Neural progenitor cell (in vitro differentiated cells): ENCODE measurements around the gene IGF2. TPM values are rescaled to one million over a fixed set of nuclear protein-coding genes. Genes with fewer than 3 reads are reported as not detected.

Source experiments
- DNase-seq: peaks from one replicate; pipeline ENCODE4 v3.0.0-alpha.2; 2016; ENCODE audit warnings: low spot score
- H2AFZ ChIP-seq: fragments of 200-600 bp; sonication (generic); replicated peaks from 2 replicates; pipeline ENCODE4 v1.6.1; 2016; ENCODE audit warnings: antibody characterized with exemption
- H3F3A ChIP-seq: fragments of 200-600 bp; sonication (generic); 2 replicates; pipeline ENCODE4 v1.6.1; 2016; ENCODE audit warnings: antibody characterized with exemption, low read depth
- H3K27ac ChIP-seq: fragments of 200-600 bp; sonication (generic); 2 replicates; pipeline ENCODE4 v1.5.1; 2016; ENCODE audit warnings: mild to moderate bottlenecking
- H3K27me3 ChIP-seq: fragments of 200-600 bp; sonication (generic); 2 replicates; pipeline ENCODE4 v1.6.1; 2016; ENCODE audit warnings: mild to moderate bottlenecking, moderate library complexity
- H3K36me3 ChIP-seq: fragments of 200-600 bp; sonication (generic); 2 replicates; pipeline ENCODE4 v1.5.1; 2016
- H3K4me1 ChIP-seq: fragments of 200-600 bp; sonication (generic); 2 replicates; pipeline ENCODE4 v1.6.1; 2016; ENCODE audit warnings: mixed run types
- H3K4me2 ChIP-seq: fragments of 200-600 bp; sonication (generic); 2 replicates; pipeline ENCODE4 v1.6.1; 2016
- H3K4me3 ChIP-seq: fragments of 200-600 bp; sonication (generic); 2 replicates; pipeline ENCODE4 v1.5.1; 2016
- H3K79me2 ChIP-seq: fragments of 200-600 bp; sonication (generic); 2 replicates; pipeline ENCODE4 v1.6.1; 2016; ENCODE audit warnings: low read depth
- H3K9ac ChIP-seq: fragments of 200-600 bp; sonication (generic); 2 replicates; pipeline ENCODE4 v1.6.1; 2016
- H3K9me3 ChIP-seq: fragments of 200-600 bp; sonication (generic); 2 replicates; pipeline ENCODE4 v1.5.1; 2016; ENCODE audit warnings: low read depth
- H4K20me1 ChIP-seq: fragments of 200-600 bp; sonication (generic); 2 replicates; pipeline ENCODE4 v1.6.1; 2016; ENCODE audit warnings: low read depth
- H3K27ac Mint-ChIP-seq: 3 replicates; pipeline ENCODE4 v1.8.0; 2021; ENCODE audit warnings: mixed read lengths
- H3K27me3 Mint-ChIP-seq: 2 replicates; pipeline ENCODE4 v1.8.0; 2022; ENCODE audit warnings: low read depth, mild to moderate bottlenecking, inconsistent platforms, moderate library complexity, mixed read lengths; ENCODE audit not compliant: insufficient read depth
- H3K36me3 Mint-ChIP-seq: 3 replicates; pipeline ENCODE4 v1.8.0; 2021; ENCODE audit warnings: mixed read lengths
- H3K4me1 Mint-ChIP-seq: 3 replicates; pipeline ENCODE4 v1.8.0; 2021; ENCODE audit warnings: mixed read lengths
- H3K4me3 Mint-ChIP-seq: 3 replicates; pipeline ENCODE4 v1.8.0; 2021; ENCODE audit warnings: mild to moderate bottlenecking, moderate library complexity, mixed read lengths
- H3K9me3 Mint-ChIP-seq: 3 replicates; pipeline ENCODE4 v1.8.0; 2020; ENCODE audit warnings: mixed read lengths
- EZH2 ChIP-seq: fragments of 200-600 bp; sonication (generic); IDR thresholded peaks from 2 replicates; pipeline ENCODE4 v1.6.1; 2017; ENCODE audit warnings: antibody characterized with exemption, mild to moderate bottlenecking, moderate library complexity
- EZH2phosphoT487 ChIP-seq: fragments of 200-600 bp; sonication (generic); IDR thresholded peaks from 2 replicates; pipeline ENCODE4 v1.6.1; 2017; ENCODE audit warnings: antibody characterized with exemption
- total RNA-seq: library from RNA; depleted of rRNA; stranded (reverse); fragments of >200 nt; gene quantifications from 2 replicates; pipeline ENCODE4 v1.2.3, GENCODE V29; 2015; ENCODE audit warnings: low replicate concordance
- TF ChIP-seq, protein P1 (sequence below): fragments of 200-600 bp; sonication (generic); IDR thresholded peaks from 2 replicates; pipeline ENCODE4 v1.5.1; 2017; ENCODE audit warnings: antibody characterized with exemption, mild to moderate bottlenecking

Gene IGF2
- total RNA-seq, 1 donor from 2014 or later, result 0.45 TPM

DNA sequence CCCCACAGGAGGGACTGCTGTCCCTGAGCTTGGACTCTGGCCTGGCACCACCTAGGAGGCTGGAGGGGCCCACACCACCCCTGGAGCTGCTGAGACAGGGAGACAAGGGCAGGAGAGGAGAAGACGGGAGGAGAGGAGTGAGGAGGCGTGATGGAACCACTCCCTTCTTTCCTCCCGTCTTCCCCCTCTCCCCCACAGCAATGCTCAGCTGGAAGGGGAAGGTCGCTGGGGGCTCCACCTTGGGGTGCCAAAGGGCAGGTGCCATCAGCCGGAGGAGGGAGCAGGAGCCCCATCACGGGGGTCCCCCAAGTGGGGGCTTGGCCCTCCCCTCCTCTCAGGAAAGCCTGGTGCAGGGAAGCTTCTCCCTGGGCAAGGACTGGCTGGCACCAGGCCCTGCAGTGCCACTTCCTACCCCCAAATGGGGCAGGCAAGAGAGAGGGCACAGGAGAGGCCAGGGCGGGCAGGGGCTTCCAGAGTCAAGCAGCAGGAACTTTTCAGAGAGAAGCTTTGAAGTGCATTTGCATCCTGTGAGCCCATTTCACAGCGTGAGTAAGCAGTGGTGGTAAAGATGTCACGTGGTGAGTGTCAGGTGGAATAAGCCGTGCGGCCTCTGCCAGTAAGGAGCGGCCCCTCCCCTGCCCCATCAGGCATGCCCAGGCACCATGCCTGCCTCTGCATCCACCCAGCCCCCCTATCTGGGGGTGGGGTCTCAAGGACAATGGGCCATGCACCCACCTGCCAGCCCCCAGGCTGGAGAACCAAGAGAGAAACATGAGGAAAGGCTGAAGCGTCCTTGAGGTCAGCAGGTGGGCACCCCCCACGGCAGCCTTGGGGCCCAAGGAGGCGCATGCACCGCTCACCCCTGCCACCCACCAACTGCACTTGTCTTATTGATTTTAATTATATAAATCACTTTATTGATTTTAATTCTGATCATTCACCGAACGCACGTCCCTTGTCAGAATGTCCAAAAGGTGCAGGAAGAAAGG is 4.9 kb downstream of the IGF2 start:
- peaks cover 22% of the 10 kb centered on the region for H3K4me1 Mint-ChIP-seq
- H3K4me1 ChIP-seq, result no peaks in the 10 kb centered on the region
- H3K27me3 ChIP-seq, result peaks cover 76% of the 10 kb centered on the region
- no peak overlapping the region for H3K27ac ChIP-seq
- no peaks in the 10 kb centered on the region for H3K36me3 ChIP-seq
- peaks cover 36% of the 10 kb centered on the region for H3K27me3 Mint-ChIP-seq
- H3K27ac Mint-ChIP-seq, result no peak overlapping the region
- H3K4me3 Mint-ChIP-seq, result no peak overlapping the region
- peaks cover 7% of the 10 kb centered on the region for H3F3A ChIP-seq
- no peak for DNase-seq
- H3K9me3 Mint-ChIP-seq, result peaks cover 3% of the 10 kb centered on the region
- TF ChIP-seq, protein P1, sequence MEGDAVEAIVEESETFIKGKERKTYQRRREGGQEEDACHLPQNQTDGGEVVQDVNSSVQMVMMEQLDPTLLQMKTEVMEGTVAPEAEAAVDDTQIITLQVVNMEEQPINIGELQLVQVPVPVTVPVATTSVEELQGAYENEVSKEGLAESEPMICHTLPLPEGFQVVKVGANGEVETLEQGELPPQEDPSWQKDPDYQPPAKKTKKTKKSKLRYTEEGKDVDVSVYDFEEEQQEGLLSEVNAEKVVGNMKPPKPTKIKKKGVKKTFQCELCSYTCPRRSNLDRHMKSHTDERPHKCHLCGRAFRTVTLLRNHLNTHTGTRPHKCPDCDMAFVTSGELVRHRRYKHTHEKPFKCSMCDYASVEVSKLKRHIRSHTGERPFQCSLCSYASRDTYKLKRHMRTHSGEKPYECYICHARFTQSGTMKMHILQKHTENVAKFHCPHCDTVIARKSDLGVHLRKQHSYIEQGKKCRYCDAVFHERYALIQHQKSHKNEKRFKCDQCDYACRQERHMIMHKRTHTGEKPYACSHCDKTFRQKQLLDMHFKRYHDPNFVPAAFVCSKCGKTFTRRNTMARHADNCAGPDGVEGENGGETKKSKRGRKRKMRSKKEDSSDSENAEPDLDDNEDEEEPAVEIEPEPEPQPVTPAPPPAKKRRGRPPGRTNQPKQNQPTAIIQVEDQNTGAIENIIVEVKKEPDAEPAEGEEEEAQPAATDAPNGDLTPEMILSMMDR, result no peak
- TF ChIP-seq EZH2 (no peak), EZH2phosphoT487 (no peak)
- no peak overlapping the region for H3K4me2 ChIP-seq
- no peak overlapping the region for H2AFZ ChIP-seq
- no peak overlapping the region for H3K9ac ChIP-seq
- H3K4me3 ChIP-seq, result no peak overlapping the region
- no peaks in the 10 kb centered on the region for H3K36me3 Mint-ChIP-seq
- H4K20me1 ChIP-seq, result no peaks in the 10 kb centered on the region
- H3K79me2 ChIP-seq, result no peaks in the 10 kb centered on the region
- no peaks in the 10 kb centered on the region for H3K9me3 ChIP-seq

DNA sequence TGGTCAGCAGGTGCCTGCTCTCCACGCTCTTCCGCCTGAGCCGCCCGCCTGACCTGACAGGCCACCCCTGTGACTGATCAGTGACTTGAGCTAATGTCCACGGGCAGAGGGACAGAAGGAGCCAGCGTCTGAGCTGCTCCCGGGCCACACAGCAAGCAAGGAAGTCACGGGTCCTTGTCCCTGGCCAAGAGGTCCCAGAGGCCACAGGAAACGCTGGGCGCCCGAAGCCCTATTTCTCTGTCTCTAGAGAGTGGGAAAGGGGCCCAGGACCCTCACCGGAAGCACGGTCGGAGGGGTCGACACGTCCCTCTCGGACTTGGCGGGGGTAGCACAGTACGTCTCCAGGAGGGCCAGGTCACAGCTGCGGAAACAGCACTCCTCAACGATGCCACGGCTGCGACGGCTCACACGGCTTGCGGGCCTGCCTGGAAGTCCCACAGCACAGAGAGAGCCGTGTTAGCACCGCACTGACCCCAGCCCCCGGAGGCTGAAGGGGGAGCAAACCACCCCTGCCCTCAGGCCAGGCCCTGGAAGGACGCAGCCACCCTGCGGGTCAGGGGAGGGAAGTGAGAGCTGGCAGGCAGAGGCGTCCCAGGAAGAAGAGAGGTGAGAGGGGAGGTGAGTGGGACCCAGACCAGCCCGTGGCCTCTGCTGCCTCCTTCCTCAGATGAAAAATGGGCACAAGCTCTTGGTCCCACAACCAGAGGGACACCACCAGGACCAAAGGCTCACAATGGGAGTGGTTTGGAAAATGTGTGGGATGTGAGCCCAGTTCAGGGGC is 5.8 kb downstream of the IGF2 start:
- Histone ChIP-seq H3F3A (peaks cover 7% of the 10 kb centered on the region), H3K27me3 (peaks cover 67% of the 10 kb centered on the region), H3K79me2 (no peaks in the 10 kb centered on the region), H3K36me3 (no peaks in the 10 kb centered on the region), H3K4me3 (no peak overlapping the region), H3K4me2 (no peak overlapping the region), H3K9me3 (no peaks in the 10 kb centered on the region), H3K27ac (no peak overlapping the region), H3K4me1 (no peaks in the 10 kb centered on the region), H3K9ac (no peak overlapping the region), H2AFZ (no peak overlapping the region), H4K20me1 (no peaks in the 10 kb centered on the region)
- Mint-ChIP-seq H3K27ac (no peak overlapping the region), H3K27me3 (peaks cover 42% of the 10 kb centered on the region), H3K36me3 (no peaks in the 10 kb centered on the region), H3K4me1 (peaks cover 22% of the 10 kb centered on the region), H3K4me3 (no peak overlapping the region), H3K9me3 (peaks cover 3% of the 10 kb centered on the region)
- no peak for DNase-seq
- TF ChIP-seq, protein P1, result no peak
- TF ChIP-seq EZH2phosphoT487 (no peak), EZH2 (no peak)

DNA sequence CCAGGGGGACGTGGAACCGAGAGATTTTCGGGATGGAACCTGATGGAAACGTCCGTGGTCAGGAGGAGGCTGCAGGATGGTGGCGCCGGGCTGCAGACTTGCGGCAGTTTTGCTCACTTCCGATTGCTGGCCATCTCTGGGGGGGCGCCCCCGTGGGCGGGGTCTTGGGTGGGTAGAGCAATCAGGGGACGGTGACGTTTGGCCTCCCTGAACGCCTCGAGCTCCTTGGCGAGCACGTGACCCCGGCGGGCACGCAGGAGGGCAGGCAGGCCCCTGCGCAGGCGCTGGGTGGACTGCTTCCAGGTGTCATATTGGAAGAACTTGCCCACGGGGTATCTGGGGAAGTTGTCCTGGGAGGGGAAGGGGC is 6.3 kb downstream of the IGF2 start:
- Mint-ChIP-seq H3K9me3 (peaks cover 3% of the 10 kb centered on the region), H3K27ac (no peak overlapping the region), H3K4me3 (no peak overlapping the region), H3K36me3 (no peaks in the 10 kb centered on the region), H3K27me3 (peaks cover 42% of the 10 kb centered on the region), H3K4me1 (peaks cover 19% of the 10 kb centered on the region)
- no peak overlapping the region for H3K4me3 ChIP-seq
- peaks cover 61% of the 10 kb centered on the region for H3K27me3 ChIP-seq
- no peak overlapping the region for H3K9ac ChIP-seq
- no peaks in the 10 kb centered on the region for H3K79me2 ChIP-seq
- no peak overlapping the region for H2AFZ ChIP-seq
- no peaks in the 10 kb centered on the region for H3K9me3 ChIP-seq
- TF ChIP-seq, protein P1, result no peak
- TF ChIP-seq EZH2phosphoT487, result no peak
- H3K36me3 ChIP-seq, result no peaks in the 10 kb centered on the region
- DNase-seq, result no peak
- H3K4me1 ChIP-seq, result no peaks in the 10 kb centered on the region
- H3K4me2 ChIP-seq, result no peak overlapping the region
- peaks cover 7% of the 10 kb centered on the region for H3F3A ChIP-seq
- no peaks in the 10 kb centered on the region for H4K20me1 ChIP-seq
- H3K27ac ChIP-seq, result no peak overlapping the region
